Measurements from ENCODE around the gene STAT2. TPM values are rescaled to one million over a fixed set of nuclear protein-coding genes. Genes with fewer than 3 reads are reported as not detected.
A peak's percentile ranks its signal among the peaks of the same experiment; 100 is the strongest.
"Not testable (repeated sequence)": the region's sequence is repeated elsewhere in the genome, so short reads cannot be mapped to it uniquely, and the experiment has no call there.

Gene STAT2
- total and polyA plus RNA-seq, 2 of the 4 experiments (the other 2 are of a cell fraction), result 99.3 to 182 TPM

DNA sequence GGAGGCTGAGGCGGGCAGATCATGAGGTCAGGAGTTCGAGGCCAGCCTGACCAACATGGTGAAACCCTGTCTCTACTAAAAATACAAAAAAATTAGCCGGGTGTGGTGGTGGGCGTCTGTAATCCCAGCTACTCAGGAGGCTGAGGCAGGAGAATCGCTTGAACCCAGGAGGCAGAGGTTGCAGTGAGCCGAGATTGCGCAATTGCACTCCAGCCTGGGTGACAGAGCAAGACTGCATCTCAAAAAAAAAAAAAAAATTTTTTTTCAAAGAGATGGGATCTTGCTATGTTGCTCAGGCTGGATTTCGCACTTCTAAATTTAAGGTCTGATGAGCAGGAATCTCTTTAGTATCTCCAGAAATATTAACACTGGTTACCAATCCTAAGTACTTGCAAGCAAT, 38.3 kb downstream of the STAT2 start:
- H2AK9ac ChIP-seq (replicated peaks; ENCODE audit: low read depth, low read length, poor library complexity); H3K14ac ChIP-seq (replicated peaks; ENCODE audit: low read depth, low read length); H3K4me3 ChIP-seq (ENCODE audit: insufficient read depth, low read depth, low read length); dilution Hi-C loops (cut with HindIII; ENCODE audit: low sequenced_read_pairs, unreplicated experiment); DNase-seq; H3K4ac ChIP-seq (ENCODE audit: low read depth, low read length); H3K9me3 ChIP-seq (ENCODE audit: control insufficient read depth, insufficient read depth, low read length); H3K9me1 ChIP-seq (ENCODE audit: insufficient read depth, low read length); H3K4me2 ChIP-seq (ENCODE audit: low read depth, low read length); H4K8ac ChIP-seq (ENCODE audit: low read depth in 2 of 2, low read length in 2 of 2); in situ Hi-C loops (cut with MboI; ENCODE audit: low sequenced_read_pairs); H3K9ac ChIP-seq (ENCODE audit: low read depth, low read length); H2BK15ac ChIP-seq (ENCODE audit: low read depth, low read length); H4K91ac ChIP-seq (ENCODE audit: insufficient read depth, low read depth, low read length); BruUV-seq (replicated peaks); intact Hi-C loops (cut with micrococcal nuclease); H3K79me1 ChIP-seq (ENCODE audit: low read depth in 1 of 2, low read length in 2 of 2); CTCF ChIA-PET; ATAC-seq (ENCODE audit: low read depth); H2AK5ac ChIP-seq (ENCODE audit: low read depth, low read length); H4K5ac ChIP-seq (ENCODE audit: low read depth, low read length); H3K4me1 ChIP-seq (ENCODE audit: control insufficient read depth, insufficient read depth, low read length); H2AFZ ChIP-seq (replicated peaks; ENCODE audit: low read length, poor library complexity); H4K20me1 ChIP-seq (ENCODE audit: insufficient read depth, low read length); H3K27me3 ChIP-seq (ENCODE audit: control insufficient read depth, insufficient read depth, low read length); H3K27ac ChIP-seq (ENCODE audit: insufficient read depth, low read length); H3K56ac ChIP-seq (ENCODE audit: extremely low read depth, insufficient read depth, low read length); H3K23ac ChIP-seq (ENCODE audit: low read depth, low read length); H2BK20ac ChIP-seq (ENCODE audit: low read depth, low read length); H3K18ac ChIP-seq (ENCODE audit: low read depth, low read length); H2BK120ac ChIP-seq (ENCODE audit: low read depth, low read length); H2BK5ac ChIP-seq (ENCODE audit: low read depth, low read length, poor library complexity, severe bottlenecking): not testable (repeated sequence)
- WGBS, 2 experiments (ENCODE audit: extremely low coverage in 2 of 2, insufficient read length in 1 of 2), result 100% methylated on average over 1 of the region's 8 CpGs; no CpG with 5 or more reads in 1 of the 2 experiments
- POLR2A ChIA-PET (ENCODE audit: unreplicated experiment), result interaction anchor here (0.7 kb wide), 1 partner anchor 100 kb away, joined by 5 read pairs; the partner anchor contains the start of gene RNF41
- peak; percentile 21; the same call in 1 of the 2 replicates for TF ChIP-seq CEBPB (IDR thresholded peaks at IDR 0.05; ENCODE audit: low read depth, low read length)
- peaks cover 33% of the 10 kb centered on the region for H3K36me3 ChIP-seq (ENCODE audit: control insufficient read depth, insufficient read depth, low read length)

Measured in IMR-90 (cell line).